IPS-18a (cell line): Measurements from ENCODE around the gene RAD17.
"Not testable (repeated sequence)": the region's sequence is repeated elsewhere in the genome, so short reads cannot be mapped to it uniquely, and the experiment has no call there.

Experiments
- H3K27ac ChIP-seq: one replicate; pipeline ENCODE4 v1.5.1; 2013; ENCODE audit warnings: low read length
- H3K27me3 ChIP-seq: one replicate; pipeline ENCODE4 v1.6.1; 2013; ENCODE audit warnings: mild to moderate bottlenecking, low read length; ENCODE audit not compliant: control insufficient read depth, insufficient read depth
- H3K36me3 ChIP-seq: one replicate; pipeline ENCODE4 v1.6.1; 2013; ENCODE audit warnings: low read depth, low read length; ENCODE audit not compliant: control insufficient read depth
- H3K4me1 ChIP-seq: one replicate; pipeline ENCODE4 v1.6.1; 2013; ENCODE audit warnings: low read depth, low read length; ENCODE audit not compliant: control insufficient read depth
- H3K4me3 ChIP-seq: one replicate; pipeline ENCODE4 v1.5.1; 2013; ENCODE audit warnings: low read length
- H3K9ac ChIP-seq: one replicate; pipeline ENCODE4 v1.6.1; 2013; ENCODE audit warnings: mild to moderate bottlenecking, low read length, moderate library complexity
- H3K9me3 ChIP-seq: one replicate; pipeline ENCODE4 v1.6.1; 2013; ENCODE audit warnings: low read depth, low read length; ENCODE audit not compliant: control insufficient read depth

The RAD17 gene

GRCh38 chr5:69414885-69415583 lies 45.4 kb downstream of the RAD17 start, which contains the start of gene MARVELD2:
TSS of gene MARVELD2 (plus strand) at chr5:69415116. CDS start at chr5:69419386, 4,270 bp downstream.
- Histone ChIP-seq H3K9ac (peak within 1 kb of the TSS; percentile 93), H3K36me3 (peaks cover 13% of the 10 kb centered on the region), H3K27ac (peak within 1 kb of the TSS; percentile 19), H3K4me1 (peaks cover 7% of the 10 kb centered on the region), H3K4me3 (peak within 1 kb of the TSS; percentile 82), H3K27me3 (peaks cover 17% of the 10 kb centered on the region), H3K9me3 (no peaks in the 10 kb centered on the region)

GRCh38 chr5:69415584-69415958 lies 46.0 kb downstream of the RAD17 start:
- Histone ChIP-seq H3K27ac (peak overlapping the region; percentile 19), H3K4me3 (peak overlapping the region; percentile 82), H3K9ac (peak overlapping the region; percentile 93), H3K27me3 (peaks cover 17% of the 10 kb centered on the region), H3K4me1 (peaks cover 7% of the 10 kb centered on the region), H3K36me3 (peaks cover 11% of the 10 kb centered on the region), H3K9me3 (no peaks in the 10 kb centered on the region)

- Histone ChIP-seq H3K36me3 (peaks cover 9% of the 10 kb centered on the region), H3K27ac (no peak overlapping the region), H3K27me3 (peaks cover 17% of the 10 kb centered on the region), H3K4me1 (peaks cover 7% of the 10 kb centered on the region), H3K9me3 (no peaks in the 10 kb centered on the region), H3K4me3 (peak overlapping the region; percentile 82), H3K9ac (peak overlapping the region; percentile 93)
Measured at GRCh38 chr5:69416180-69416579, 46.6 kb downstream of the RAD17 start.

- Histone ChIP-seq H3K27ac (no peak overlapping the region), H3K9ac (peak overlapping the region; percentile 93), H3K4me3 (peak overlapping the region; percentile 82), H3K9me3 (no peaks in the 10 kb centered on the region), H3K36me3 (peaks cover 5% of the 10 kb centered on the region), H3K27me3 (peaks cover 17% of the 10 kb centered on the region), H3K4me1 (peaks cover 7% of the 10 kb centered on the region)
Measured at GRCh38 chr5:69416699-69417098, 47.1 kb downstream of the RAD17 start.

GRCh38 chr5:69418554-69418953 lies 48.9 kb downstream of the RAD17 start:
- Histone ChIP-seq H3K9ac (no peak overlapping the region), H3K36me3 (peaks cover 3% of the 10 kb centered on the region), H3K27ac (no peak overlapping the region), H3K27me3 (peaks cover 17% of the 10 kb centered on the region), H3K9me3 (no peaks in the 10 kb centered on the region), H3K4me1 (peaks cover 7% of the 10 kb centered on the region), H3K4me3 (no peak overlapping the region)

GRCh38 chr5:69431424-69432303 lies 62.0 kb downstream of the RAD17 start:
- Histone ChIP-seq H3K4me1 (no peaks in the 10 kb centered on the region), H3K4me3 (no peak overlapping the region), H3K27me3 (no peaks in the 10 kb centered on the region), H3K36me3 (peaks cover 5% of the 10 kb centered on the region), H3K27ac (no peak overlapping the region), H3K9ac (no peak overlapping the region), H3K9me3 (no peaks in the 10 kb centered on the region)

GRCh38 chr5:69432412-69433206 lies 63.0 kb downstream of the RAD17 start:
- no peak overlapping the region for H3K9ac ChIP-seq
- no peaks in the 10 kb centered on the region for H3K4me1 ChIP-seq
- no peaks in the 10 kb centered on the region for H3K27me3 ChIP-seq
- H3K9me3 ChIP-seq = no peaks in the 10 kb centered on the region
- H3K27ac ChIP-seq = no peak overlapping the region
- peaks cover 5% of the 10 kb centered on the region for H3K36me3 ChIP-seq
- no peak overlapping the region for H3K4me3 ChIP-seq

- not testable (repeated sequence) for H3K9me3 ChIP-seq, H3K4me3 ChIP-seq, H3K36me3 ChIP-seq, H3K27me3 ChIP-seq, H3K9ac ChIP-seq, H3K4me1 ChIP-seq, H3K27ac ChIP-seq
Measured at GRCh38 chr5:69435276-69435884, 65.8 kb downstream of the RAD17 start.

- Histone ChIP-seq H3K27ac (no peak overlapping the region), H3K4me3 (no peak overlapping the region), H3K36me3 (peaks cover 6% of the 10 kb centered on the region), H3K4me1 (no peaks in the 10 kb centered on the region), H3K9ac (no peak overlapping the region), H3K27me3 (no peaks in the 10 kb centered on the region), H3K9me3 (no peaks in the 10 kb centered on the region)
Measured at GRCh38 chr5:69444127-69444754, 74.6 kb downstream of the RAD17 start.

- no peaks in the 10 kb centered on the region for H3K9me3 ChIP-seq
- H3K4me1 ChIP-seq = no peaks in the 10 kb centered on the region
- H3K27ac ChIP-seq = no peak overlapping the region
- no peaks in the 10 kb centered on the region for H3K27me3 ChIP-seq
- no peak overlapping the region for H3K4me3 ChIP-seq
- H3K9ac ChIP-seq = no peak overlapping the region
- no peaks in the 10 kb centered on the region for H3K36me3 ChIP-seq
Measured at GRCh38 chr5:69449511-69449910, 79.9 kb downstream of the RAD17 start.
